Stimulated activated naive CD8-positive, alpha-beta T cell treated with anti-CD3 and anti-CD28 coated beads, Interleukin-15, amount 100 ng/mL, for 72 hours (primary cell): Measurements from ENCODE around the gene UVRAG.

Experiments
- ATAC-seq: fragments of 150-1000 bp; cut with Tn5 transposase; 2 replicates; pipeline ENCODE4 v1.10.0; 2021; ENCODE audit warnings: mild to moderate bottlenecking, moderate library complexity
- DNase-seq, 2 donors: peaks; one replicate each; pipeline ENCODE4 v3.0.0; 2021 to 2022
- H3K27ac Mint-ChIP-seq, 2 donors: one replicate each; pipeline ENCODE4 v1.8.0; 2022; ENCODE audit warnings: mild to moderate bottlenecking in 2 of 2, mixed read lengths in 2 of 2, moderate library complexity in 2 of 2
- H3K27me3 Mint-ChIP-seq: one replicate; pipeline ENCODE4 v1.8.0; 2022; ENCODE audit warnings: mixed read lengths
- H3K4me1 Mint-ChIP-seq: one replicate; pipeline ENCODE4 v1.8.0; 2022; ENCODE audit warnings: mild to moderate bottlenecking, mixed read lengths
- H3K4me3 Mint-ChIP-seq, 2 donors: one replicate each; pipeline ENCODE4 v1.8.0; 2022; ENCODE audit warnings: mild to moderate bottlenecking in 2 of 2, mixed read lengths in 2 of 2, moderate library complexity in 1 of 2
- H3K9me3 Mint-ChIP-seq, 2 donors: one replicate each; pipeline ENCODE4 v1.8.0; 2022; ENCODE audit warnings: mixed read lengths in 2 of 2

UVRAG gene

DNA sequence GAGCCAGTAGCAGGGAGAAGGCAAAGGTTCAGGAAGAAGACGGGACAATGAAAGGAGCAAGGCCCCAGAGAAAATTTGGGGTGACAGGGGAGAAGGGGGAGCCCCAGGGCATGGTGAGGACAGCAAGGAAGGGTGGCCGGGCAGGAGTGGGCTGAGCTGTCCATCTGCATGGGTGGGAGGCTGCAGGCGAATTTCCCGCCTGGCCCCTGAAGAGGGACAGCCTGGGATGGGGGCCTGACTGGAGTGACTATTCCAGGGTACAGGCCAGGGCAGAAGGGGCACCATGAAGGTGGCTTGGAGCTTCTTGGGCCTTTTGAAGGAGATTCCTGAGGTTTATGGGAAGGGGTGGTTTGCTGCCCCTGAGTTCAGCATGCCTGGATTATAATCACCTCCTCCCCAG is 335.1 kb downstream of the UVRAG start:
- Mint-ChIP-seq H3K27ac (no peak overlapping the region), H3K4me3 (no peak overlapping the region), H3K9me3 (no peaks in the 10 kb centered on the region), H3K4me1 (peaks cover 24% of the 10 kb centered on the region), H3K27me3 (peaks cover 36% of the 10 kb centered on the region)
- ATAC-seq, result no peak
- DNase-seq, result no peak

DNA sequence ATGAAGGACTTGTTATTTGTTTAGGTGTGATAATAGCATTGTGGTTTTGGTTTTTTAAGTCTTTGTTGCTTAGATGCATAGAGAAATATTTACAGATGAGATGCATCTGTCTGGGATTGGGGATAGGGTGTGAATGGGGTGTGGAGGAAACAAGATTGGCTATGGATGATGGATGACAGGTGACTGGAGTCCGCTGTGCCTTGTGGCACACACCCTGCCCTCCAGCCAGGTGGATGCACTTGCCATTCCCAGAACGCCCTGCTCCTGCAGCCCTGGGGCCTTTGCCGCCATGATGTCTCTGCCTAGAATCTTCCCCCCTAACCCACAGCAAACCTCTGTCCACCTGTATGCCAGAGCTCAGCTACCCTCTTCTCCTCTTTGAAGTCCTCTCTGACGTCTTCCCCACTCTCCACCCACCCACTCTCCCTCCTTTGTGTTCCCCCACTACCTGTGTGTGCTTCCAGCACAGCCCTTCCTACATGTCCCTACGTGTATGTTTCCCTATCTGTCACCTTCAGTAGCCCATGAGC is 336.6 kb downstream of the UVRAG start:
- Mint-ChIP-seq H3K4me1 (peaks cover 24% of the 10 kb centered on the region), H3K27me3 (peaks cover 50% of the 10 kb centered on the region), H3K9me3 (no peaks in the 10 kb centered on the region), H3K4me3 (peak overlapping the region; percentile 72 to 88), H3K27ac (no peak overlapping the region)
- ATAC-seq (peak; percentile 4), DNase-seq (no peak)

DNA sequence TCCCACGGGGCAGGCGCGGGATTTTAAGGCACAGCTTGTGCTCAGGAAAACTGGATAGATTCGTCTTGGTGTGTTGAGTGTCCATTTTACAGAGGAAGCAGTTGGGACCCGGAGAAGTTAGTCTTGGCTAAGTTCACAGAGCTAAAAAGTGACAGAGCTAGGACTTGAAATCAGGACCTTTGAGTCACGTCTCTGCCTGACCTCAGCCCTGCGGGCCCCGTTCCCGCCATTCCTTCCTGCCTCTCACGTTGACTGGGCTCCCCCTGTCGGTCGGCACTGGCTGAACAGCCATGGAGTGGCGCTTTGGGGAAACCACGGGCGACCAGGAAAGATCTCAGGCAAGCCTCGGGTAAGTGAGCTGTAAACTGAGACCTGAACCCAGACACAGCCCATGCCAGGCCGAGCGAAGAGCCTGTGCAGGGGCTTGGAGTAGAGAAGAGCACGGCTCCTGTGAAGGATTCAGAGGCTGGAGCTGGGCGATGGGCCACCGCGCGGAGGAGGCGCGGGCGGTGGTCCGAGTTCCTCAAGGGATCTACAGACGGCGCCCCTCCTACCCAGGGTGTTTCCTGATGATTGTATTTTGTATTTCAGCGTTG is 337.2 kb downstream of the UVRAG start:
- DNase-seq, result peak; percentile 83 to 90
- Mint-ChIP-seq H3K27ac (peak overlapping the region in 1 of 2 donors; percentile 88), H3K4me1 (peaks cover 24% of the 10 kb centered on the region), H3K4me3 (peak overlapping the region; percentile 72 to 88), H3K9me3 (no peaks in the 10 kb centered on the region), H3K27me3 (peaks cover 54% of the 10 kb centered on the region)
- peak; percentile 94 for ATAC-seq

DNA sequence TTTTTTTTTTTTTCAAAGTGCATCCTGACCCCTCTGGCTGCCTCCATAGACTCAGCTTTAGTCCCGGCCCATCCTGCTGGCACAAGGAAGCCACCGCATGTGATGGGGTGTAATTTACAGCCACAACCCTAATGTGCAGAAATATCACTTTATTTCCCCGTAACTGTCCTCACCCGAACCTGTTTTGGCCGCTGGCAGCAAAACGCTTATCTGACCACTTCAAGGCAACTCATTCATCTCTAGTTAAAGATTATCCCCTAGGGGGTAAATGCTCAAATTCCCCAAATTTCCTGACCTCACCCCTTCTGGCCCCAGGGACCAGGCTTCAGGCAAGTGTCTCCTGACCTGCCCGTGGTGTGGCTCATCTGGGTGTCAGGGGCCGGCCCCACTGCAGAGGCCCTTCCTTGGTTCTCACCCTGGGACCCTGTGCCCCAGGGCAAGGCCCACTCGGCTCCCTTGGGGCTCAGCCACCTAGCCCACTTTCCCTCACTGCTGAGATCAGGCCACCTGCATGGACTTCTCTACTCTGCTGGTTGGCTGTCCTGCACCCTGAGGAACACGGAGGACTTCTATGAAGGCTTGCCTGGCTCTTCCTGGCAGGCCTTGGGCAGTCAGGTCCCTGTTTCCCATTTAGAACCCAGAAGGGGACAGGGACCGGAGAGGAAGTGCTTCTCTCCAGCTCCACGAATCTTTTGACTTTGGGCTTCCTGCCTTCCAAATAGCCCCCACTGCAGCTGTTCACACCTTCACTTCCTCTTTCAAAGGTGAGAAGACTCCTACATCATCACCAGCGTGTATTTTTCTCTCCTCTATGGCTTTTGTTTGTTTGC is 337.9 kb downstream of the UVRAG start:
- no peaks in the 10 kb centered on the region for H3K9me3 Mint-ChIP-seq
- peak overlapping the region in 1 of 2 donors; percentile 67 for H3K27ac Mint-ChIP-seq
- H3K4me1 Mint-ChIP-seq, result peaks cover 24% of the 10 kb centered on the region
- DNase-seq (no peak), ATAC-seq (no peak)
- H3K4me3 Mint-ChIP-seq, result peak overlapping the region; percentile 72 to 88
- peaks cover 54% of the 10 kb centered on the region for H3K27me3 Mint-ChIP-seq

DNA sequence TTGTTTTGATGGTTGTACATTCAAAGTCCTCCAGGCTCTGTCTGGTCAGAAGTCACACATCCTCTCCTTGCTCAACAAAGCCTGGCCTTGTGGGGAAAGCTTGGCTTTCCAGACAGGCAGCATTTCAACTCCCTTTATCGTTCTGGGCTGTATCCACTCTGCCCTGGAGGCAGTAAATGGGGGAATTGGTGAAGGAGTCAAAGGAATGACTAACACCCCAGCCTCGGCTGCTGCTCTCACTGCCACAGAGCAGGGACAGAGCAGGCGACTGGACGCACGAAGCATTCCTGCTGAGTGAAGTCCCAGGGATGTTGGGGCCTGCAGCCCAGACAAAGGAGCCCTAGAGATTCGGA is 338.5 kb downstream of the UVRAG start:
- DNase-seq, result no peak
- Mint-ChIP-seq H3K4me3 (peak overlapping the region; percentile 72 to 88), H3K27me3 (peaks cover 54% of the 10 kb centered on the region), H3K27ac (no peak overlapping the region), H3K9me3 (no peaks in the 10 kb centered on the region), H3K4me1 (peaks cover 24% of the 10 kb centered on the region)
- no peak for ATAC-seq

DNA sequence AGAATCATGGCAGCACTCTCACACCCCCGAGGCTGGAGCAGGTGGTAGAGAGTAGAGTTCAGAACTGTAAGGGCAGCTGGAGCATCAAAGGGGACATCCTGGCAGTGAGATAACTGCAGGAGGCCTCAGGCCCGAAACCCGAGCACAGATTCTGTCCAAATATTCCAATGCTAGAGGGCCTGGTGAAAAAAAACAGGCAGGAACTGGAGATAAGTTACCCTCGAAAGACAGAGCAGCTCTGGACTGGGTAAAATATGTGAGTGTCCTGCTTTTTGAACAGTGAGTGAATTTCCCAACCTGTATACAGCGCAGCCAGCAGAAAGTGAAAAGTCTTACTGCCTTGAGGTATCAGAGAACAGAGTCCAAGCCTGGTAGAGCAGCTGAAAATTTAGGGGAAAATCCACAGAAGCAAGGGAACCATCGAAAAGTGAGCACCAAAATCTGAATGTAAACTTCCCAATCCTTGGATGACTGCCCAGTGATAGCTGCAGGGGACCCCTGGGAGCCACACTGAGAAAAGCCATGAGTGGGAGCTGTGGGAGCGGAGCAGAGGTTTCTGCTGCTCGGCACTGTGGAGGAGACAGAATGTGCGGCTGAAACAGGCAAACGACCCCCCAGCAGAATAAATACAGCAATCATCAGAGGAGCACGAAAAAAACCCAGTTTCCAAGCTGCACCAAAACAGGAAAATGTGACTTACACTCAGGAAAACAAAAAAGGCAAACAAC is 340.7 kb downstream of the UVRAG start:
- no peak for ATAC-seq
- Mint-ChIP-seq H3K4me3 (no peak overlapping the region), H3K27ac (no peak overlapping the region), H3K4me1 (peaks cover 24% of the 10 kb centered on the region), H3K27me3 (peaks cover 54% of the 10 kb centered on the region), H3K9me3 (no peaks in the 10 kb centered on the region)
- DNase-seq, result no peak

DNA sequence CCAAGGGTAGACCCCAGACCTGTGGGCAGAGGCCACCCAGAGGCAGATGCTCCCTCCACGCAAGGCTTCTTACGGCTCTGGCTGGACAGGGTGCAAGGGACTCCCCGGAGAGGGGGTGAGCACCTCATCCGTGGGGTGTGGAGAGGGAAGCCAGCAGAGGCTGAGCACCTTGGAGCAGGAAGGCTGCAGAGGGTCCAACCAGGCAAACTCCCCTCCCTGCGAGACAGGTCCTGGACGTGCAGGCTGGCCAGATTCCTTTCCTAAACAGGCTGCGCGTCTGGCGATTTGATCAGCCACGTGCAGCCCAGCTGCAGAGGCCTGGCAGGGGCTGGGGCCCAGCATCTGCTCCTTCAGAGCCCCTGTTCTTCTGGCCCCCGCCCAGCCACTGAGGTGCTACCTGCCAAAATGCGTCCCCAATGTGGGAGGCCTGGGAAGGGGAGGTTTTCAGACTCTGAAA is 342.0 kb downstream of the UVRAG start:
- Mint-ChIP-seq H3K27ac (no peak overlapping the region), H3K9me3 (no peaks in the 10 kb centered on the region), H3K27me3 (peaks cover 44% of the 10 kb centered on the region), H3K4me1 (peaks cover 17% of the 10 kb centered on the region), H3K4me3 (no peak overlapping the region)
- no peak for DNase-seq
- no peak for ATAC-seq

DNA sequence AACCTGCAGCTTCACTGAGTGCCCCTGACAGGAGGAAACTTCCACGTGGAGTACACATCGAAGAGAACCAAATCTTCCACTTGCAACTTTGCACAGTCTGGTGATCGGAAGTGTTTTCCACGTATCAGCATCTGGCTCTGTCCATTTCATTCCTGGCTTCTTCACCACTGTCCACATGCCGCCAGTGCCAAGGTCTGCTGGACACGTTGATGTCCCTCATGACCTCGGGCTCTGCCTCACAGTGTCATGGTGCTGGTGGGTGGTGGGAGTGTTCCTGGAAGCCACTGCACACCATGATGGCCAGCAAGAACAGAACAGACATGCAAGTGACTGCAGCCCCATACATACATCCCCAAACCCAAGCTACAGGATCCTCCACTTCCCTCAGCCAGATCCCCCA is 342.9 kb downstream of the UVRAG start:
- ATAC-seq, result no peak
- Mint-ChIP-seq H3K27me3 (peaks cover 35% of the 10 kb centered on the region), H3K4me1 (peaks cover 8% of the 10 kb centered on the region), H3K4me3 (no peak overlapping the region), H3K9me3 (no peaks in the 10 kb centered on the region), H3K27ac (no peak overlapping the region)
- no peak for DNase-seq

DNA sequence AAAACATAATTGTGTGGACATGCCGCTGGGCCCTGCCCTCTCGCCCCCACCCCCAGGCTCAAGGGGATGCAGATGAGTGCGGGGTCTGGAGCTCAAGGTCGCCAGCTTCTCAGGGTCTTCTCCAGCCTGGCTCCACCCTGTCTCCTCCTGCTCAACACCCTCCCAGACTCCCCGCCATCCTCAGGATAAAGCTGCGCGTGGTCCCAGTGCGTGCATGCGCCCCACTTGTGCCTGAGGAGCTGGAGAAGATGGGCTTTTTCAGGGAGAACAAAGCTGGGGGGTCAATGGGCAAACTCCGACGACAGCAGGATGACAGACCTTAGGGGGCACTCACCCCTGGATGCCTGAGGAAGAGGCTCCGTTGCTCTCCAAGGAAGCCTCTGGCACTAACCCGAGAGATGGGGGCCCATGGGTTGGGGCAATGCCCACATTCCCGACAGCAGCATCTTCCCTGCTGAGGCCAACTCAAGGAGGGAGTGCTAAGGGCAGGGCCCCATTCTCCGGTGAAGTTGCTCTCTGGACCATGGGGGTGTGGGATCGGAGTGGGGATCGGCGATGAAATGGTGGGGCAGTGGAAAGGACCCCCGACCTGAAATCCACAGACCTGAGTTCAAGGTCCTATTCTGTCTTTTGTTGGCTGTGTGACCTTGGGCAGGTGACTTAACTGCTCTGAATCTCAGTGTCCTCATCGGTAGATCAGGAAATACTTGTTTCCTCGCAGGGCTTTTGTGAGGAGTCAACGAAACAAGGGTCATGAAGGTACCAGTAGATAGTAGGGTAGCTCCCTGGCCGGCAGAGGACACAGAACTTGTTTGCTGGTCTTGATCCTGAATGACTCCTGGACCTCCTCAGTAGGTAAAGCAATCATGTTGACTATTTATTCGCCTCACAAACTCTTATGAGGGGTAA is 343.6 kb downstream of the UVRAG start:
- DNase-seq (no peak), ATAC-seq (no peak)
- Mint-ChIP-seq H3K4me1 (peaks cover under 1% of the 10 kb centered on the region), H3K27ac (peak overlapping the region in 1 of 2 donors; percentile 63), H3K27me3 (peaks cover 27% of the 10 kb centered on the region), H3K4me3 (no peak overlapping the region), H3K9me3 (no peaks in the 10 kb centered on the region)

DNA sequence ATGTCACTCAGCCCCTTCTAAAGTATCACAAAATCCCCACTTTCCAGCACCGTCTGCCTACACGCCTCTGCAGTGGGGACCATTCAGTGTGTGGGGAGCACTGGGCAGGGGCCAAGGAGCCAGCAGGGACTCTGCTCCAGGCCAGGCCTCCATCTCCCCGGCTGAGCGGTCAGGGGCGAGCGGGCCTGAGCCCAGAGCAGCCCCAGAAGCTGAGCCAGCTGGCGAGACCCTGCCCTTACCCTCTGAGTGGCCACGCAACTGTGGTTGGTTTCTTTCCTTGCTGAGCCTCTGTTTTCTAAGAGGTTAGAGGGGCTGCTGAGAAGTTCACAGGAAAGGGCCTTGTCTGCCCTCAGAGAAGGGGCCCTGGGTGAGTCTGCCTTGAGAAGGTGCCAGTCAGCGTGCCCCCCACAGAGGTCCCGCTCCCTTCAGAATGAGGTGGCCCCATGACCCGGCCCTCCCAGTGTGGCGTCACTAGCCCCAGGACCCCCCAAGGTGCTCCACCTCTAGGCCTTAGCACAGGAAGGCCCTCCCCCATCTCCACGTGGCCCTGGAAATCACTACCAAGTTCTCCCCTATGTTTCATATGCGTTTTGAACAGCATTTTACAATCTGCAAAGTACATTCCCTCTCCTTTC is 344.4 kb downstream of the UVRAG start:
- DNase-seq (no peak), ATAC-seq (no peak)
- H3K27ac Mint-ChIP-seq, result no peak overlapping the region
- H3K9me3 Mint-ChIP-seq, result no peaks in the 10 kb centered on the region
- no peak overlapping the region for H3K4me3 Mint-ChIP-seq
- H3K27me3 Mint-ChIP-seq, result peaks cover 23% of the 10 kb centered on the region
- no peaks in the 10 kb centered on the region for H3K4me1 Mint-ChIP-seq

DNA sequence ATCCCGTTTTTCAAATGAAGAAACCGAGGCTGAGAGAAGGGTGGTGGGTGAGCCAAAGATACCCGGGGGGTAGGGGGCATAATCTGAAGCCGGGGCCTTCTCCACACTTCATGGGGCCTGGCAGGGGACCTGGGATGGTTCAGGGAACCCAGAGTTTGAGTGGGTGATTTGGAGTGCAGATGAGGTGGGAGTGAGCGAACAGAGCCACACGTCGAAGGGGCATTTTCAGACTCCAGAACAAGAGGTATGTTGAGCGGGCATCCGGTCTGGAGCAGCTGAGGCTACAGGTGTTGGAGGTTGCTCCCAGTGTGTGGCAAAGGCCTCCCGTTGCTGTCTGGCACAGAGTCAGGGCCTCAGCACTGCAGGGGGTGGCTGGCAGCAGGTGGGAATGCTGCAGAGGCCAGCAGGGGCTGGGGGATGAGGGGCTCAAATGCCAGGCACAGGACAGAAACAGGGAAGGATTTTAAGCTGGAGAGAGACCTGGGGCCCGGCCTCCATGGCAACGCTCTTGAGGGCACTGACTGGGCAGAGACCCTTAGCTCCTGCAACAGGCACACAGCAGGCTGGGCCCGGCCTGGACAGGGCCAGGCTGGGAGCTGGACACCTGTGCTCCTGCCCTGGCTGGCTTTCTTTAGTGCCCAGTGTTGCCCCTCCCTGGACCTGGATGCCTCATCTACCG is 345.1 kb downstream of the UVRAG start:
- Mint-ChIP-seq H3K4me1 (no peaks in the 10 kb centered on the region), H3K9me3 (no peaks in the 10 kb centered on the region), H3K27me3 (peaks cover 17% of the 10 kb centered on the region), H3K4me3 (no peak overlapping the region), H3K27ac (peak overlapping the region in 1 of 2 donors; percentile 19)
- DNase-seq (no peak), ATAC-seq (no peak)

DNA sequence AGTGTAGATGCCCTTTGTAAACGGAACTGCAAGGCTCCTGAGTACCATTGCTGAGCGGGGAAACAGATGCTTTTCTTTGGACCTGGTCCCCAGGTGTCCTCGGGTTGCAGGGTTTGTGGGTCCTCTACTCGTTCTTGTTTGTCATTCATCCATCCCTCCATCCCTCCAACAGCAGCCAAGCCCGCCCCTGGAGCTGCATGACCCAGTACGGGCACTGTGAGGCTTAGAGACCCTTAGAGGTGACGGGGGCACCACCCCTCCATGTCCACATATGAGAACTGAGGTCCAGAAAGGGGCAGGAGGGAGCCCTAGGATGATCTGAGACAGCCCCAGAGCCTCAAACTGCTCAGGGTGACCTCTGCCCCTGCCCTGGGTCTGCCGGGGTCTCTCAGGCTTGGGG is 345.8 kb downstream of the UVRAG start:
- Mint-ChIP-seq H3K27ac (no peak overlapping the region), H3K4me3 (no peak overlapping the region), H3K4me1 (no peaks in the 10 kb centered on the region), H3K27me3 (peaks cover 12% of the 10 kb centered on the region), H3K9me3 (no peaks in the 10 kb centered on the region)
- DNase-seq (no peak), ATAC-seq (no peak)

DNA sequence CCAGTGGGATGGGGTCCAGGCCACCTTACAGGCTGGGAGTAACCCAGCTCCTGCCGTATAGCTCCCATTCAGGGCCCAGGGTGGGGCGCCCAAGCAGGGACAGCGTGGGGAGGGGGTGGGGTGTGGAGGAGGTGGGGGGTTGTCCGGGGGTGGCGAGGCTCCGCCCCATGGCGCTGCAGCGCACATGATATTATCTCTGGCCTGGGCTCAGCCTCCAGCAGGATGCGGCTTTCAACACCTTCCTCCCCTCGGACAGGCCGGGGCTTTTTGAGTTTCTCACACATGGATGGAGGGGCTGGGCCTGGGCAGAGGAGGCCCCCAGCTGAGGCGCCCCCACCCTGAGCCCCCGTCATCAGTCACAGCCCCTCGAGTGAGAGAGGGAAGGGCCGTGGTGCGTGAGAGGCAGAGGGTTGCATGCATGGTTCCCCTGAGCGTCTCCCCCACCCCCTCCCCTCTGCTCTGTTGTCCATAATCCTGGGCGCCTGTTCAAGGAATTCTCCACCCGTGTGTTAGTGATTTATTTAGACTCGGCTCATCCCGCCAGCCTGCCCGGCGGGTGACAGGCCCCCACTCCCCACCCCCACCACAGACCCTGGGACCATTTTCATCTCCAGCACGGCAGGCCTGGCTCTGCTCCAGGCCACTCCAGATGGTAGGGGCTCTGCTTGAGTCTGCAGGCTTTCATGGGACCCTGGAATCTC is 346.4 kb downstream of the UVRAG start:
- ATAC-seq, result no peak
- no peak overlapping the region for H3K4me3 Mint-ChIP-seq

More for the DNA sequence above, 346.4 kb downstream of the UVRAG start:
- DNase-seq, result no peak
- H3K4me1 Mint-ChIP-seq, result peaks cover 4% of the 10 kb centered on the region
- H3K27me3 Mint-ChIP-seq, result peaks cover 6% of the 10 kb centered on the region
- H3K27ac Mint-ChIP-seq, result no peak overlapping the region
- H3K9me3 Mint-ChIP-seq, result no peaks in the 10 kb centered on the region
